Mammary epithelial cell (primary cell): Measurements from ENCODE around the gene JADE3.

Source experiments
- CTCF ChIP-seq, 2 donors: IDR thresholded peaks in 1 of 2; conservative IDR thresholded peaks in 1 of 2; 2 replicates each; pipeline ENCODE4 v1.5.1; 2011 to 2012; ENCODE audit warnings: inconsistent platforms in 2 of 2, low read length in 2 of 2, mild to moderate bottlenecking in 2 of 2, control low read depth in 1 of 2, low read depth in 1 of 2; ENCODE audit not compliant: insufficient read depth in 1 of 2; ENCODE audit errors: extremely low read depth in 1 of 2
- EZH2 ChIP-seq: IDR thresholded peaks from 2 replicates; pipeline ENCODE4 v1.6.1; 2012; ENCODE audit warnings: low read length, inconsistent platforms, borderline replicate concordance

GRCh38 chrX:47091149-47091775, 179.0 kb downstream of the JADE3 start:
- TF ChIP-seq CTCF (conservative IDR thresholded peaks at IDR 0.05 in 1 of 2, IDR thresholded peaks at IDR 0.05 in 1 of 2; ENCODE audit: extremely low read depth in 1 of 2, insufficient read depth in 1 of 2, low read depth in 1 of 2, low read length in 2 of 2) (no peak), EZH2 (no peak)
